Activated CD4-positive, CD25-positive, alpha-beta regulatory T cell treated with anti-CD3 and anti-CD28 coated beads, Interleukin-2, amount 50 U/mL, for 24 hours (primary cell): ENCODE data around the gene C17orf58.
"Not testable (repeated sequence)": the region's sequence is repeated elsewhere in the genome, so short reads cannot be mapped to it uniquely, and the experiment has no call there.

Experiments used
- ATAC-seq, 2 donors: fragments of 150-1000 bp; cut with Tn5 transposase; one replicate each; pipeline ENCODE4 v1.10.0; 2021; ENCODE audit warnings: mild to moderate bottlenecking in 1 of 2, moderate library complexity in 1 of 2

C17orf58 gene

GRCh38 chr17:67996301-67997171 lies at the start of gene C17orf58:
Gene C17orf58 (minus strand): TSS chr17:67996469. CDS start chr17:67996198, 271 bp downstream.
- not testable (repeated sequence) for ATAC-seq

GRCh38 chr17:68036304-68037147 lies 40.3 kb upstream of the C17orf58 start:
- no peak for ATAC-seq

GRCh38 chr17:68035523-68036303 lies 39.4 kb upstream of the C17orf58 start, which contains the start of gene KPNA2:
Gene KPNA2 (plus strand): TSS chr17:68035735. CDS start chr17:68037133, 1,398 bp downstream.
- peak; percentile 92 to 93 for ATAC-seq

- peak; percentile 84 to 89 for ATAC-seq
These were observed 38.9 kb upstream of the C17orf58 start for GRCh38 chr17:68035131-68035522.

- no peak for ATAC-seq
These were observed 38.1 kb upstream of the C17orf58 start for GRCh38 chr17:68034452-68034776.

GRCh38 chr17:68033636-68034451 lies 37.6 kb upstream of the C17orf58 start:
- no peak for ATAC-seq

GRCh38 chr17:68029512-68030215 lies 33.4 kb upstream of the C17orf58 start:
- no peak for ATAC-seq

GRCh38 chr17:68022547-68022946 lies 26.3 kb upstream of the C17orf58 start:
- ATAC-seq: not testable (repeated sequence)

GRCh38 chr17:68021963-68022362 lies 25.7 kb upstream of the C17orf58 start:
- no peak for ATAC-seq

GRCh38 chr17:68020791-68021190 lies 24.5 kb upstream of the C17orf58 start:
- ATAC-seq: not testable (repeated sequence)

- ATAC-seq: no peak
These were observed 24.1 kb upstream of the C17orf58 start for GRCh38 chr17:68020409-68020756.

GRCh38 chr17:68019675-68020408 lies 23.6 kb upstream of the C17orf58 start:
- peak; percentile 93 to 95 for ATAC-seq

- ATAC-seq: no peak
These were observed 23.0 kb upstream of the C17orf58 start for GRCh38 chr17:68019336-68019674.

GRCh38 chr17:68018493-68018892 lies 22.2 kb upstream of the C17orf58 start:
- not testable (repeated sequence) for ATAC-seq

- ATAC-seq: no peak
These were observed 20.6 kb upstream of the C17orf58 start for GRCh38 chr17:68016838-68017237.

GRCh38 chr17:68015081-68015723 lies 18.9 kb upstream of the C17orf58 start:
- no peak for ATAC-seq

- no peak for ATAC-seq
These were observed 17.1 kb upstream of the C17orf58 start for GRCh38 chr17:68013385-68013784.

- ATAC-seq: peak in 1 of 2 donors; percentile 66
These were observed 15.0 kb upstream of the C17orf58 start for GRCh38 chr17:68011199-68011665.

GRCh38 chr17:68006797-68007196 lies 10.5 kb upstream of the C17orf58 start:
- ATAC-seq: no peak

- no peak for ATAC-seq
These were observed 7.9 kb upstream of the C17orf58 start for GRCh38 chr17:68004201-68004600.
